K562 (cell line): ENCODE data around the gene SOX18. TPM values are rescaled to one million over a fixed set of nuclear protein-coding genes. Genes with fewer than 3 reads are reported as not detected.
A peak's percentile ranks its signal among the peaks of the same experiment; 100 is the strongest.

Experiments used
- ATAC-seq: fragments of 200-7000 bp; cut with Tn5 transposase; 3 replicates; pipeline ENCODE4 v1.9.1; 2020; ENCODE audit warnings: moderate library complexity
- BruUV-seq: library from RNA; stranded (reverse); fragments of 400-500 nt; replicated peaks from 2 replicates; lab custom pipeline; 2021; lab: Mats Ljungman, UMichigan
- CTCF ChIA-PET: fragments of 300-600 bp; formaldehyde crosslinking; extraction: SDS; loops from one replicate; lab custom pipeline; 2021; ENCODE audit warnings: low intra/inter-chr PET ratio; lab: Yijun Ruan, JAX
- POLR2A ChIA-PET: fragments of 300-600, 350-650 bp; sonication (Branson Sonifier 250); formaldehyde crosslinking; extraction: SDS; loops from one replicate; lab custom pipeline; 2021; ENCODE audit warnings: antibody characterized with exemption, inconsistent platforms; lab: Yijun Ruan, JAX
- DNase-seq, 4 experiments: peaks; one replicate each; pipeline versions ENCODE4 v3.0.0 to v3.0.0-alpha.2; 2011 to 2018; ENCODE audit warnings: low spot score in 3 of 4, mixed read lengths in 3 of 4; ENCODE audit errors: extremely low read depth in 1 of 4
- FAIRE-seq: peaks from 2 replicates; lab custom pipeline; 2011; peaks lifted over from hg19 to GRCh38; lab: Jason Lieb, UNC
- H2AFZ ChIP-seq: 2 replicates; pipeline ENCODE4 v1.6.0; 2011; ENCODE audit warnings: low read depth, low read length, control low read depth, inconsistent platforms
- H3K27ac ChIP-seq: fragments of 200-600 bp; 3 replicates; pipeline ENCODE4 v1.8.0; 2011; ENCODE audit warnings: low read depth, mild to moderate bottlenecking, control low read depth, inconsistent platforms, low read length, moderate library complexity, mixed read lengths; ENCODE audit errors: extremely low read depth
- H3K27me3 ChIP-seq, 2 experiments: fragments of 300-600 bp in 1 of 2; 2 replicates in 1 of 2; 3 replicates in 1 of 2; pipeline versions ENCODE4 v1.6.0 to v1.8.0; 2011; ENCODE audit warnings: inconsistent platforms in 2 of 2, low read length in 2 of 2, mild to moderate bottlenecking in 1 of 2, mixed read lengths in 1 of 2, moderate library complexity in 1 of 2; ENCODE audit not compliant: control insufficient read depth in 2 of 2, insufficient read depth in 2 of 2
- H3K36me3 ChIP-seq: fragments of 300-600 bp; 3 replicates; pipeline ENCODE4 v1.8.0; 2011; ENCODE audit warnings: mild to moderate bottlenecking, low read length, inconsistent platforms; ENCODE audit not compliant: control insufficient read depth, insufficient read depth
- H3K4me1 ChIP-seq, 2 experiments: fragments of 200-600 bp in 1 of 2; replicated peaks in 1 of 2; 2 replicates in 1 of 2; 3 replicates in 1 of 2; pipeline versions ENCODE4 v1.5.1 to v1.8.0; 2011; ENCODE audit warnings: inconsistent platforms in 2 of 2, low read length in 2 of 2, mild to moderate bottlenecking in 1 of 2, mixed read lengths in 1 of 2, moderate library complexity in 1 of 2; ENCODE audit not compliant: control insufficient read depth in 2 of 2, insufficient read depth in 2 of 2
- H3K4me2 ChIP-seq: 2 replicates; pipeline ENCODE4 v1.6.1; 2011; ENCODE audit warnings: low read length, control low read depth, inconsistent platforms, mixed read lengths; ENCODE audit not compliant: insufficient read depth
- H3K4me3 ChIP-seq: fragments of 200-600 bp; sonication (generic), shearing (Covaris generic); 2 replicates; pipeline ENCODE4 v1.5.1; 2016; ENCODE audit warnings: control low read depth, inconsistent platforms
- H3K79me2 ChIP-seq: fragments of 200-600 bp; 3 replicates; pipeline ENCODE4 v1.8.0; 2011; ENCODE audit warnings: low read length, inconsistent platforms; ENCODE audit not compliant: control insufficient read depth, insufficient read depth
- H3K9ac ChIP-seq, 2 experiments: 2 replicates each; pipeline versions ENCODE4 v1.6.0 to v1.6.1; 2011; ENCODE audit warnings: low read depth in 2 of 2, low read length in 2 of 2, control low read depth in 1 of 2, inconsistent platforms in 1 of 2, mild to moderate bottlenecking in 1 of 2, mixed read lengths in 1 of 2; ENCODE audit not compliant: insufficient read depth in 1 of 2
- H3K9me1 ChIP-seq: one replicate; pipeline ENCODE4 v1.6.0; 2011; ENCODE audit warnings: inconsistent platforms, mild to moderate bottlenecking, low read length, moderate library complexity; ENCODE audit not compliant: control insufficient read depth, insufficient read depth
- H3K9me3 ChIP-seq: replicated peaks from 2 replicates; pipeline ENCODE4 v1.5.1; 2011; ENCODE audit warnings: low read depth, low read length, inconsistent platforms; ENCODE audit not compliant: control insufficient read depth, insufficient read depth
- H4K20me1 ChIP-seq: replicated peaks from 2 replicates; pipeline ENCODE4 v1.6.1; 2011; ENCODE audit warnings: low read length, inconsistent platforms, mixed read lengths; ENCODE audit not compliant: control insufficient read depth, insufficient read depth
- CHD4 ChIP-seq: fragments of 200-600 bp; sonication (generic); IDR thresholded peaks from 3 replicates; pipeline ENCODE4 v1.6.1; 2012; ENCODE audit warnings: low read depth, mild to moderate bottlenecking, mixed read lengths, low read length, inconsistent platforms; ENCODE audit not compliant: insufficient read depth, insufficient replicate concordance, poor library complexity, severe bottlenecking
- ETS1 ChIP-seq: conservative IDR thresholded peaks from 2 replicates; pipeline ENCODE4 v1.6.1; 2011; ENCODE audit warnings: low read depth, mild to moderate bottlenecking, low read length; ENCODE audit not compliant: control insufficient read depth
- FOXP4 ChIP-seq: sonication (generic); formaldehyde crosslinking; IDR thresholded peaks from 2 replicates; pipeline ENCODE4 v1.8.0; 2022; ENCODE audit warnings: mild to moderate bottlenecking, missing genetic modification reagents, borderline replicate concordance
- HDAC8 ChIP-seq: fragments of 450-650 bp; IDR thresholded peaks from 2 replicates; pipeline ENCODE4 v1.6.1; 2016; ENCODE audit warnings: mild to moderate bottlenecking, missing genetic modification characterization, moderate library complexity, missing compliant biosample characterization
- NRF1 ChIP-seq, 2 experiments: fragments of 450-650 bp; IDR thresholded peaks in 1 of 2; conservative IDR thresholded peaks in 1 of 2; 2 replicates each; pipeline ENCODE4 v1.6.1; 2014; ENCODE audit warnings: mild to moderate bottlenecking in 2 of 2
- ZFX ChIP-seq: sonication (generic); formaldehyde crosslinking; IDR thresholded peaks from 2 replicates; pipeline ENCODE4 v1.8.0; 2022; ENCODE audit warnings: mild to moderate bottlenecking, missing genetic modification reagents, moderate library complexity
- ZNF280B ChIP-seq: fragments of 250-450 bp; sonication (Bioruptor Pico); IDR thresholded peaks from 2 replicates; pipeline ENCODE4 v1.5.1; 2021; ENCODE audit warnings: mild to moderate bottlenecking
- ZNF398 ChIP-seq: fragments of 250-450 bp; sonication (Bioruptor Pico); IDR thresholded peaks from 2 replicates; pipeline ENCODE4 v1.8.0; 2021; ENCODE audit warnings: moderate library complexity, mild to moderate bottlenecking, inconsistent platforms
- ZNF561 ChIP-seq: fragments of 450-650 bp; formaldehyde crosslinking; conservative IDR thresholded peaks from 2 replicates; pipeline ENCODE4 v1.4.0; 2020; ENCODE audit warnings: mild to moderate bottlenecking, moderate library complexity
- ZNF639 ChIP-seq, 2 experiments: fragments of 200-800 bp in 1 of 2; sonication (Bioruptor generic) in 1 of 2; sonication (generic) in 1 of 2; formaldehyde crosslinking in 1 of 2; IDR thresholded peaks in 1 of 2; conservative IDR thresholded peaks in 1 of 2; 2 replicates each; pipeline versions ENCODE4 v1.5.0 to v1.6.1; 2016 to 2020; ENCODE audit warnings: missing compliant biosample characterization in 1 of 2, missing genetic modification characterization in 1 of 2, missing genetic modification reagents in 1 of 2
- WGBS: fragments of 100-300 bp; shearing (Covaris generic); methylation state at CpG from one replicate; pipeline ENCODE4 v1.1.6; 2016; ENCODE audit warnings: low coverage, mixed read lengths; ENCODE audit not compliant: insufficient coverage; ENCODE audit errors: missing lambda C conversion rate; 5-methylcytosine and 5-hydroxymethylcytosine counted together
- in situ Hi-C: fragments of 300-500 bp; cut with MboI; formaldehyde crosslinking; loops from 4 replicates; pipeline ENCODE4 v1.15.0; 2018; ENCODE audit warnings: inconsistent platforms, mixed read lengths
- intact Hi-C: fragments of 100-400 bp; cut with micrococcal nuclease; formaldehyde crosslinking; loops from 2 replicates; pipeline ENCODE4 v1.14.2; 2022
- polyA plus RNA-seq, 8 experiments: library from polyadenylated mRNA; depleted of rRNA in 4 of 8; stranded (reverse) in 5 of 8; unstranded in 3 of 8; fragments of >200 nt; fragmentation: Nextera tagmentation in 2 of 8; fragmentation: Illumina TruSeq in 1 of 8; extraction: Ambion mirVana in 2 of 8; extraction: Trizol in 1 of 8; gene quantifications; 2 replicates each; pipeline versions ENCODE4 v1.2.1 to v1.2.3, GENCODE V29; 2011 to 2014; ENCODE audit warnings: inconsistent platforms in 1 of 8, missing spikeins in 1 of 8
- total RNA-seq, 7 experiments: library from RNA; depleted of rRNA in 6 of 7; stranded (reverse); fragments of >200 nt in 6 of 7; fragmentation: Illumina TruSeq in 2 of 7; extraction: Trizol in 2 of 7; gene quantifications; 2 replicates each; pipeline versions ENCODE4 v1.2.1 to v1.2.3, GENCODE V29; 2011 to 2021; ENCODE audit warnings: low replicate concordance in 1 of 7

Gene SOX18
- total and polyA plus RNA-seq, 9 of the 15 experiments (the other 6 are each of a cell fraction or from before 2014, with no cell fraction given) = 0.15 to 19.8 (median 0.33) TPM

GRCh38 chr20:64040231-64041039, 9.0 kb downstream of the SOX18 start:
- Histone ChIP-seq H2AFZ (no peak overlapping the region), H3K4me3 (no peak overlapping the region), H3K27ac (no peak overlapping the region), H3K4me2 (no peak overlapping the region), H3K4me1 (peaks cover 46 to 86% of the 10 kb centered on the region in 2 experiments), H3K9me1 (peaks cover 6% of the 10 kb centered on the region), H3K27me3 (no peaks in the 10 kb centered on the region), H3K36me3 (no peaks in the 10 kb centered on the region), H3K79me2 (no peaks in the 10 kb centered on the region; the same call in 2 of the 3 replicates), H4K20me1 (no peaks in the 10 kb centered on the region), H3K9ac (peak overlapping the region in 1 of 2 experiments; percentile 75; a peak in 2 of 4 replicates), H3K9me3 (no peaks in the 10 kb centered on the region)
- DNase-seq (no peak), FAIRE-seq (no peak), ATAC-seq (no peak)
- intact Hi-C loops (no loop called here), in situ Hi-C loops (no loop called here)
- CTCF ChIA-PET = interaction anchor here (2.1 kb wide), 1 partner anchor 80 kb away, joined by 16 read pairs; no protein-coding TSS in a partner anchor
- BruUV-seq = no TSS peak
- POLR2A ChIA-PET = interaction anchor here (0.6 to 0.7 kb wide), 3 partner anchors 8 to 88 kb away, joined by 3 read pairs; no protein-coding TSS in a partner anchor
- WGBS = 67% methylated on average over 12 of the region's 12 CpGs
- TF ChIP-seq ETS1 (no peak), NRF1 (conservative IDR thresholded peaks at IDR 0.05 in 1 of 2, IDR thresholded peaks at IDR 0.05 in 1 of 2) (no peak), ZNF639 (CRISPR knock-in tag; conservative IDR thresholded peaks at IDR 0.05 in 1 of 2, IDR thresholded peaks at IDR 0.05 in 1 of 2) (no peak), ZFX (CRISPR knock-in tag) (no peak), ZNF398 (no peak), HDAC8 (tag) (no peak), CHD4 (no peak), FOXP4 (CRISPR knock-in tag) (no peak), ZNF280B (CRISPR knock-in tag) (no peak), ZNF561 (CRISPR knock-in tag) (no peak)
